Keratinocyte (primary cell): ENCODE results near the gene RNLS. TPM values are rescaled to one million over a fixed set of nuclear protein-coding genes. Genes with fewer than 3 reads are reported as not detected.

Source experiments
- DNase-seq: peaks from one replicate; pipeline ENCODE4 v3.0.0-alpha.2; 2011; ENCODE audit warnings: low read depth, missing footprints, low spot score
- FAIRE-seq: peaks from 2 replicates; lab custom pipeline; 2011; peaks lifted over from hg19 to GRCh38; lab: Jason Lieb, UNC
- H2AFZ ChIP-seq: 2 replicates; pipeline ENCODE4 v1.6.0; 2012; ENCODE audit warnings: low read length, control low read depth, inconsistent platforms; ENCODE audit not compliant: control insufficient read depth
- H3K27ac ChIP-seq: 2 replicates; pipeline ENCODE4 v1.5.1; 2011; ENCODE audit warnings: low read length; ENCODE audit not compliant: control insufficient read depth, insufficient read depth
- H3K27me3 ChIP-seq: 3 replicates; pipeline ENCODE4 v1.6.0; 2011; ENCODE audit warnings: low read length; ENCODE audit not compliant: control insufficient read depth, insufficient read depth; ENCODE audit errors: extremely low read depth
- H3K36me3 ChIP-seq, 2 experiments: 2 replicates in 1 of 2; 3 replicates in 1 of 2; pipeline ENCODE4 v1.5.1; 2011; ENCODE audit warnings: low read length in 2 of 2, mild to moderate bottlenecking in 1 of 2; ENCODE audit not compliant: control insufficient read depth in 2 of 2, insufficient read depth in 2 of 2; ENCODE audit errors: extremely low read depth in 1 of 2
- H3K4me1 ChIP-seq: 3 replicates; pipeline ENCODE4 v1.5.1; 2011; ENCODE audit warnings: low read length; ENCODE audit not compliant: control insufficient read depth, insufficient read depth; ENCODE audit errors: extremely low read depth
- H3K4me2 ChIP-seq: 3 replicates; pipeline ENCODE4 v1.6.0; 2011; ENCODE audit warnings: low read depth, low read length; ENCODE audit not compliant: control insufficient read depth, insufficient read depth; ENCODE audit errors: extremely low read depth
- H3K4me3 ChIP-seq, 3 experiments: fragments of 200-600 bp in 1 of 3; sonication (generic) in 1 of 3; 2 replicates in 2 of 3; 3 replicates in 1 of 3; pipeline ENCODE4 v1.5.1; 2011 to 2016; ENCODE audit warnings: low read length in 3 of 3, mild to moderate bottlenecking in 3 of 3, control low read depth in 2 of 3, inconsistent platforms in 1 of 3, low read depth in 1 of 3, mixed read lengths in 1 of 3, mixed run types in 1 of 3, moderate library complexity in 1 of 3; ENCODE audit not compliant: control insufficient read depth in 2 of 3, insufficient read depth in 2 of 3; ENCODE audit errors: extremely low read depth in 1 of 3
- H3K79me2 ChIP-seq: 2 replicates; pipeline ENCODE4 v1.6.0; 2012; ENCODE audit warnings: low read length; ENCODE audit not compliant: control insufficient read depth, insufficient read depth
- H3K9ac ChIP-seq: 3 replicates; pipeline ENCODE4 v1.6.0; 2011; ENCODE audit warnings: low read length; ENCODE audit not compliant: control insufficient read depth, insufficient read depth; ENCODE audit errors: extremely low read depth
- H3K9me1 ChIP-seq: 3 replicates; pipeline ENCODE4 v1.6.0; 2011; ENCODE audit warnings: low read length; ENCODE audit not compliant: control insufficient read depth, insufficient read depth; ENCODE audit errors: extremely low read depth
- H3K9me3 ChIP-seq: 2 replicates; pipeline ENCODE4 v1.5.1; 2012; ENCODE audit warnings: low read depth, low read length; ENCODE audit not compliant: control insufficient read depth
- H4K20me1 ChIP-seq: 3 replicates; pipeline ENCODE4 v1.6.0; 2011; ENCODE audit warnings: low read length; ENCODE audit not compliant: control insufficient read depth, insufficient read depth; ENCODE audit errors: extremely low read depth
- CTCF ChIP-seq, 3 experiments: IDR thresholded peaks in 1 of 3; conservative IDR thresholded peaks in 1 of 3; optimal IDR thresholded peaks in 1 of 3; 2 replicates in 2 of 3; 3 replicates in 1 of 3; pipeline versions ENCODE3 to v1.5.1; 2011; ENCODE audit warnings: low read length in 3 of 3, mild to moderate bottlenecking in 3 of 3, moderate library complexity in 2 of 3, control low read depth in 1 of 3, inconsistent platforms in 1 of 3; ENCODE audit not compliant: insufficient read depth in 2 of 3; ENCODE audit errors: extremely low read depth in 1 of 3
- EZH2 ChIP-seq: IDR thresholded peaks from one replicate; pipeline ENCODE4 v1.6.1; 2012; ENCODE audit warnings: inconsistent platforms, mild to moderate bottlenecking, low read length, moderate library complexity
- dilution Hi-C: fragments of 300-500 bp; cut with MboI; formaldehyde crosslinking; loops from one replicate; pipeline ENCODE4 v1.7.0; 2020; ENCODE audit warnings: low sequenced_read_pairs; ENCODE audit not compliant: extremely low pct_ligation_motif_present
- polyA plus RNA-seq, 5 experiments: library from polyadenylated mRNA; depleted of rRNA in 3 of 5; stranded (reverse) in 3 of 5; stranded (forward) in 1 of 5; unstranded in 1 of 5; fragments of >200 nt; gene quantifications; 1 replicate in 1 of 5; 2 replicates in 3 of 5; 3 replicates in 1 of 5; pipeline versions ENCODE4 v1.2.1 to v1.2.3, GENCODE V29; 2011 to 2012; ENCODE audit warnings: missing spikeins in 2 of 5, low read depth in 1 of 5, low replicate concordance in 1 of 5

RNLS gene
- polyA plus RNA-seq, 1 donor (not counting 4 experiments of a cell fraction or from before 2014, with no cell fraction given): 6.8 TPM

GRCh38 chr10:88459530-88459929 is 123.6 kb downstream of the RNLS start:
- TF ChIP-seq CTCF (optimal IDR thresholded peaks at IDR 0.05 in 1 of 3, IDR thresholded peaks at IDR 0.05 in 1 of 3, conservative IDR thresholded peaks at IDR 0.05 in 1 of 3; ENCODE audit: extremely low read depth in 1 of 3, insufficient read depth in 2 of 3, low read length in 3 of 3): no peak
- TF ChIP-seq EZH2: no peak
- Histone ChIP-seq H4K20me1 (no peaks in the 10 kb centered on the region), H3K27me3 (no peaks in the 10 kb centered on the region), H3K9ac (no peak overlapping the region), H3K4me1 (no peaks in the 10 kb centered on the region), H3K36me3 (no peaks in the 10 kb centered on the region), H3K27ac (no peak overlapping the region), H2AFZ (no peak overlapping the region), H3K79me2 (no peaks in the 10 kb centered on the region), H3K4me3 (no peak overlapping the region), H3K9me1 (no peaks in the 10 kb centered on the region), H3K9me3 (no peaks in the 10 kb centered on the region), H3K4me2 (no peak overlapping the region)
- DNase-seq (no peak), FAIRE-seq (no peak)
- dilution Hi-C loops: no loop called here

GRCh38 chr10:88458209-88458608 is 124.9 kb downstream of the RNLS start:
- dilution Hi-C loops: no loop called here
- H3K9me1 ChIP-seq: no peaks in the 10 kb centered on the region
- H3K4me2 ChIP-seq: no peak overlapping the region
- H3K27me3 ChIP-seq: no peaks in the 10 kb centered on the region
- H3K4me3 ChIP-seq: no peak overlapping the region
- H3K9me3 ChIP-seq: no peaks in the 10 kb centered on the region
- no peak overlapping the region for H3K27ac ChIP-seq
- H3K9ac ChIP-seq: no peak overlapping the region
- no peak overlapping the region for H2AFZ ChIP-seq
- FAIRE-seq: no peak
- H3K79me2 ChIP-seq: no peaks in the 10 kb centered on the region
- DNase-seq: no peak
- H3K4me1 ChIP-seq: no peaks in the 10 kb centered on the region
- TF ChIP-seq CTCF (optimal IDR thresholded peaks at IDR 0.05 in 1 of 3, IDR thresholded peaks at IDR 0.05 in 1 of 3, conservative IDR thresholded peaks at IDR 0.05 in 1 of 3; ENCODE audit: extremely low read depth in 1 of 3, insufficient read depth in 2 of 3, low read length in 3 of 3) (no peak), EZH2 (no peak)
- no peaks in the 10 kb centered on the region for H3K36me3 ChIP-seq
- no peaks in the 10 kb centered on the region for H4K20me1 ChIP-seq
